ENCODE results near the gene ADK.

ADK gene

GRCh38 chr10:74384615-74385183, 233.7 kb downstream of the ADK start:
- TF ChIP-seq, protein P1, sequence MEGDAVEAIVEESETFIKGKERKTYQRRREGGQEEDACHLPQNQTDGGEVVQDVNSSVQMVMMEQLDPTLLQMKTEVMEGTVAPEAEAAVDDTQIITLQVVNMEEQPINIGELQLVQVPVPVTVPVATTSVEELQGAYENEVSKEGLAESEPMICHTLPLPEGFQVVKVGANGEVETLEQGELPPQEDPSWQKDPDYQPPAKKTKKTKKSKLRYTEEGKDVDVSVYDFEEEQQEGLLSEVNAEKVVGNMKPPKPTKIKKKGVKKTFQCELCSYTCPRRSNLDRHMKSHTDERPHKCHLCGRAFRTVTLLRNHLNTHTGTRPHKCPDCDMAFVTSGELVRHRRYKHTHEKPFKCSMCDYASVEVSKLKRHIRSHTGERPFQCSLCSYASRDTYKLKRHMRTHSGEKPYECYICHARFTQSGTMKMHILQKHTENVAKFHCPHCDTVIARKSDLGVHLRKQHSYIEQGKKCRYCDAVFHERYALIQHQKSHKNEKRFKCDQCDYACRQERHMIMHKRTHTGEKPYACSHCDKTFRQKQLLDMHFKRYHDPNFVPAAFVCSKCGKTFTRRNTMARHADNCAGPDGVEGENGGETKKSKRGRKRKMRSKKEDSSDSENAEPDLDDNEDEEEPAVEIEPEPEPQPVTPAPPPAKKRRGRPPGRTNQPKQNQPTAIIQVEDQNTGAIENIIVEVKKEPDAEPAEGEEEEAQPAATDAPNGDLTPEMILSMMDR (conservative IDR thresholded peaks at IDR 0.05; ENCODE audit: low read length), result no peak
- no peak for DNase-seq (ENCODE audit: low read depth)

DNA sequence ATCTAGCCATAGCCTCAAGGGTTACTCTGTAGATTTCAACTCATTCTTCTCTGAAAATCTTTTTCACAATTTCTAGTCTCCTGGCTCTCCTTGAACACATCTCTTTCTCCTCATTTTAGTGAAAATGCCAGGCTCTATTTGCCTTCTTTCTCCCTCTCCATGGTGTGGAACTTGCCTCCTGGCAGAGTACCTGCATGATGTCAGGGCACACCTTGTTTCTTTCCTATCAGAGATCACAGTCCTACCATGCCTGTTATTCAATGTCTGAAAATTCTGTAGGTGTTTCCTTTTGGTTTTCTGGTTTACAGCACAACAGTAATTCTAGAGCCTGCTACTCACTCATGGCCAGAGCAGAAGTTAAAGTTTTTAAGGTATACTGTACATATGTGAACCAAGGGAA, 237.8 kb downstream of the ADK start:
- H3K4me3 ChIP-seq (ENCODE audit: low read length), result no peak overlapping the region
- TF ChIP-seq, protein P1 (conservative IDR thresholded peaks at IDR 0.05; ENCODE audit: low read length), result no peak
- DNase-seq (ENCODE audit: low read depth), result no peak

More at GRCh38 chr10:74384615-74385183, 233.7 kb downstream of the ADK start:
- no peak overlapping the region for H3K4me3 ChIP-seq (ENCODE audit: low read length)

- no peak overlapping the region for H3K4me3 ChIP-seq (ENCODE audit: low read length)
- TF ChIP-seq, protein P1 (conservative IDR thresholded peaks at IDR 0.05; ENCODE audit: low read length), result no peak
- no peak for DNase-seq (ENCODE audit: low read depth)
Observed at GRCh38 chr10:74391786-74392185, 240.8 kb downstream of the ADK start.

DNA sequence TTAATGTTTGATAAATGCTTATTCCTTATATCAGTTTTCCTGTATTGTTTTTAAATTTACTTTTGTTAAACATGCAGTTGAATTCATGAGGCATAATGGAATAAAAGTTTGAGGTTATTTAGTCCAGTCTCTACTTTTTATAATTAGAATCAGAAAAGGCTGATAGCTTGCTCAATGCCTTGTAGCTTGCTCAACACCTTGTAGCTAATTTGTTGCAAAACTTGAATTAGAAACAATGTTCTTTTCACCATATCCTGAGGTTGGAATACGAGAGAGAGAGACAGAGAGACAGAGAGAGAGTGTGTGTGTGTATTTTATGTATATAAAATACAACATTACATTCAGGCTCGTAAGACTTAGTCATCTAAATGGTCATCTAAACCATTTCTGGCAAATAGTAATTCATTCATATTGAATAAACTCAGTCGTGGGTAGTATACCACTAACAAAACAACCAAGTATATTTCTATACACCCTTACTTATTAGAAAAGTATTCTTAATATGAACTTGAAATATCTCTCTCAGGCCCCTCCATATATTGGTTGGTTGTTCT, 243.5 kb downstream of the ADK start:
- H3K4me3 ChIP-seq (ENCODE audit: low read length), result no peak overlapping the region
- DNase-seq (ENCODE audit: low read depth), result peak; percentile 46
- TF ChIP-seq, protein P1 (conservative IDR thresholded peaks at IDR 0.05; ENCODE audit: low read length), result no peak

DNA sequence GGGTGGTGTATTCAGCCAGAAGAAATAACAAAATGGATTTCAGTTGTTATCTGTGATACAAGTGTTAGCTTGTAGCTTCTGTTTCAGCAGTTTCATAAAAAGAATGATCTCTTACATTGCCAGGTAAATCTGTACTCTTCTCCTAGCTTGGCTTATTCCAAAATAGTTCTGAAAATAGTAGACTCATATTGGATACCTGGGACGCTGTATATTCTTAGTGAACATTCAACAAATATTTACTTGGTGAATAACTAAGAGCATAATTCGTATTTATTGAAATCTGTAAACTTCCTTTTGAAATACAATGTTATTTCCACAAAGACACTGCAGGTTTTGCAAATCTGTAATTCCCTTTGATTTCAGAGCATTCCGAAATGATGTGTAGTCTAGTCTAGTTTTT, 249.2 kb downstream of the ADK start:
- no peak overlapping the region for H3K4me3 ChIP-seq (ENCODE audit: low read length)
- TF ChIP-seq, protein P1 (conservative IDR thresholded peaks at IDR 0.05; ENCODE audit: low read length), result no peak
- DNase-seq (ENCODE audit: low read depth), result no peak

- no peak for DNase-seq (ENCODE audit: low read depth)
- H3K4me3 ChIP-seq (ENCODE audit: low read length), result no peak overlapping the region
- TF ChIP-seq, protein P1 (conservative IDR thresholded peaks at IDR 0.05; ENCODE audit: low read length), result no peak
Observed at GRCh38 chr10:74406006-74406405, 255.0 kb downstream of the ADK start.

DNA sequence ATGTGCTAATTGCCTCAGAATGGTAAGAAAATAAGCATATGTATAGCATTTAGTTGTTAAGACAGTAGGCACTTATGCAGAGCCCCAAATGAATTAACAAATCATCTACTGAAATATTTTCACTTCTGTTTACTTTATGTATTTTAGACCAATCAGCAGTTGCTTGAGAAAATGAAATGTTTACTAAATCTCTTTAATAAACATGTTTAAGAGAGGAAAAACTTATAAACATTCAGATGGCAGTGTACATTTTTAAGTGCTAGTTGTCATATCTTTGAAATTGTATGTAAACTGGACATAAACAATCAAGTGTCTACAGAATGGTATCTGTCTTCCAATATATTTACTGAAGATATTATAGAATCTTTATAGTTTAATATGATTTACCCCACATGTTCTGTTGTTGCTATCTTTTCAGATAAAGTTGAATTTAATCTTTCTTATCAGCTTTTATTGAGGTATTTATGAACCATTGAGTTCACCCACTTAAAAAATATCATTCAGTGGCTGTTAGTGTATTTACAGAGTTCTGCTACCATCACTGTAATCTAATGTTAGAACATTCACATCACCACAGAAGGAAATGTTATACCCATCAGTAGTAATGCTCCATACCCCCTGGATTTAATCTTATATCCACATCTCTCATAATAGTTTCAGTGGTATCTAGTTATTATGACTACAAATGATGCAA, 264.3 kb downstream of the ADK start:
- no peak overlapping the region for H3K4me3 ChIP-seq (ENCODE audit: low read length)
- TF ChIP-seq, protein P1 (conservative IDR thresholded peaks at IDR 0.05; ENCODE audit: low read length), result no peak
- DNase-seq (ENCODE audit: low read depth), result no peak

Measured in AG10803 (cell line).